GM18502 (cell line): Measurements from ENCODE around the gene SLC10A7.
"Not testable (repeated sequence)": the region's sequence is repeated elsewhere in the genome, so short reads cannot be mapped to it uniquely, and the experiment has no call there.

ENCODE experiments used
- ATAC-seq: cut with Tn5 transposase; IDR thresholded peaks from one replicate; pipeline ENCODE4 v1.9.1; 2021; ENCODE audit warnings: mild to moderate bottlenecking; ENCODE audit not compliant: unreplicated experiment, poor library complexity

The SLC10A7 gene

GRCh38 chr4:146371812-146372211 is 149.9 kb downstream of the SLC10A7 start:
- no peak for ATAC-seq

DNA sequence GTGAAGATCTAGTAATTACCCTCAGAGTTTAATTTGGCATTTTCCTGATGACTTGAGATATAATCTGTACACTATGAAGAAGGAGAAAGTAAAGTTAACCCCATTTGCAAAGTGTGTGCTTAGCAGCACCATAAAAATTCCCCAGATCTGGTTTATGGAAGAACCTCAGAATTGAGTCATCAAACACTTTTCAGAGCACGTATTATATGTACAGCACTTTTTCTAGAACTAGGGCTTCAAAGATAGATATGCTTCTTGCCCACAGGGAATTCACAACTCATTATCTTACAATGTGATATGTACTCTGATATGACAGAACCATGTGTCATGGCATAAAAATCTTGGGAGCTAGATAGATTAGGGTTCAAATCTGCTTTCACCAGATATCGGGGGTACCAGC is 150.9 kb downstream of the SLC10A7 start:
- no peak for ATAC-seq

DNA sequence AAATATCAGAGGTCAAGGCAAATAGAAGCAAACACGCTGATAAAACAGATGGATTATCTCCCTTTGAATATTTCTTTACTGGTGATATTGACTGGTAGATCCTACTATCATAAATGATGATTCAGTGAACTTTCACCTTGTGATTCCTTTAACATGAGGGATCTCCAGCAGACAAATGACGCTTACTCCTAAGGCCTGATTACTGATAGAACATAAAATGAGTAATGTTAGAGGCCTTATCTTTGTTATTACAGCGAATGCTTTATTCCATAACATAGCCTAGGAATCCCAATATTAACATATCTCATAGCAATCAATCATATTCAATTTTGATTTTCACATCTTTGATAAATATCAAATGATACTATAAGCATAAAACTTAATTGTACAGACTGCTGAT is 152.3 kb downstream of the SLC10A7 start:
- ATAC-seq, result no peak

- no peak for ATAC-seq
Observed at GRCh38 chr4:146368209-146368608, 153.5 kb downstream of the SLC10A7 start.

- ATAC-seq, result no peak
Observed at GRCh38 chr4:146367347-146367746, 154.4 kb downstream of the SLC10A7 start.

- ATAC-seq, result no peak
Observed at GRCh38 chr4:146359771-146360170, 162.0 kb downstream of the SLC10A7 start.

DNA sequence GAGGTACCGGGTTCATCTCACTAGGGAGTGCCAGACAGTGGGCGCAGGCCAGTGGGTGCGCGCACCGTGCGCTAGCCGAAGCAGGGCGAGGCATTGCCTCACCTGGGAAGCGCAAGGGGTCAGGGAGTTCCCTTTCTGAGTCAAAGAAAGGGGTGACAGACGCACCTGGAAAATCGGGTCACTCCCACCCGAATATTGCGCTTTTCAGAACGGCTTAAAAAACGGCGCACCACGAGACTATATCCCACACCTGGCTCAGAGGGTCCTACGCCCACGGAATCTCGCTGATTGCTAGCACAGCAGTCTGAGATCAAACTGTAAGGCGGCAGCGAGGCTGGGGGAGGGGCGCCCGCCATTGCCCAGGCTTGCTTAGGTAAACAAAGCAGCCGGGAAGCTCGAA is 171.6 kb downstream of the SLC10A7 start:
- ATAC-seq, result not testable (repeated sequence)

DNA sequence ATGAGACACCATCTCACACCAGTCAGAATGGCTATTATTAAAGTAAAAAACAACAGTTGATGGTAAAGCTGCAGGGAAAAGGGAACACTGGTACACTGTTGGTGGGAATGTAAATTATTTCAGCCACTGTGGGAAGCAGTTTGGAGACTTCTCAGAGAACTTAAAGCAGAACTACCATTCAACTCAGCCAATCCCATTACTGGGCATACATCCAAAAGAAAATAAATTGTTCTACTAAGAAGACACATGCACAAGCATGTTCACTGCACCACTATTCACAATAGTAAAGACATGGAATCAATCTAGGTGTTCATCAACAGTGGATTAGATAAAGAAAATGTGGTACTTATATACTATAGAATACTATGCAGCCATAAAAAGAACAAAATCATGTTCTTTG is 172.4 kb downstream of the SLC10A7 start:
- no peak for ATAC-seq

- no peak for ATAC-seq
Observed at GRCh38 chr4:146347822-146348221, 173.9 kb downstream of the SLC10A7 start.

DNA sequence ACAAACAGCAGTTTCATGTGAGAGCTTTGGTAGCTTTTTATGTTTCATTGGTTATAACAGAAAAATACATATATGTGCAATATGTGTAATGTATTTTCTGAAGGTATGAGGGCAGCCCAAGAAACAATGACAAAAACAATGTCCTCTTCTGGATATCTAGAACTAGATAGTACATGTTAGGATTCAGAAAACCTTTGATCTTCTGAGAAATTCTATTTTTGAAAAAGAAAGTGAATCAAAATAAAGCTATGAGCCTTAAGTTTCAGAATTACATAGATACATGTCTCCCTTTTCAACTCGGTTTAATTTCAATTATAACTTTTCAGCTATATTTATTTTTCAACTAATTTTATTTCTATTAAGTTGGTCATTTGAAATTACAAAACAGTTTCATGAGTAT is 175.5 kb downstream of the SLC10A7 start:
- peak; percentile 36 for ATAC-seq

- ATAC-seq, result no peak
Observed at GRCh38 chr4:146343776-146344175, 178.0 kb downstream of the SLC10A7 start.

- ATAC-seq, result peak; percentile 83
Observed at GRCh38 chr4:146343199-146343598, 178.5 kb downstream of the SLC10A7 start.

- peak; percentile 39 for ATAC-seq
Observed at GRCh38 chr4:146342600-146343192, 179.0 kb downstream of the SLC10A7 start.

DNA sequence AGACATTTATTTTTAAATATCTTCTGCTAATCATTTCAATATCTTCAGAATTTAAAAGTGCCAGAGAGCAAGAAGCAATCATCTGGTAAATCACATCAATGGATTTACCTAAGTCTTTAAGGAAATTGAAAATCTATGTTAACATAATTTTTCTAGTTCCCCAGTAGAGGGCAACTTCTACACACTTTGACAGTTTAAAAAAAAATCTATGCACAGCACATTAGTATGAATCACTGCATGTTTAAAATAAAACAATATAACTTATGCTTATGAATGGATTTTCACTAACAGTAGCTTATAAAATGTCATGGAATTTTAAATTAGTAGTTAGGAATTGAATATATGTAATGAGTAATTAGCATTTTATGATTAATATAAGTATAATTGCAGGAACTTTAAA is 180.9 kb downstream of the SLC10A7 start:
- ATAC-seq, result no peak

GRCh38 chr4:146338512-146338911 is 183.2 kb downstream of the SLC10A7 start:
- ATAC-seq, result no peak

GRCh38 chr4:146336410-146336807 is 185.3 kb downstream of the SLC10A7 start:
- ATAC-seq, result no peak

DNA sequence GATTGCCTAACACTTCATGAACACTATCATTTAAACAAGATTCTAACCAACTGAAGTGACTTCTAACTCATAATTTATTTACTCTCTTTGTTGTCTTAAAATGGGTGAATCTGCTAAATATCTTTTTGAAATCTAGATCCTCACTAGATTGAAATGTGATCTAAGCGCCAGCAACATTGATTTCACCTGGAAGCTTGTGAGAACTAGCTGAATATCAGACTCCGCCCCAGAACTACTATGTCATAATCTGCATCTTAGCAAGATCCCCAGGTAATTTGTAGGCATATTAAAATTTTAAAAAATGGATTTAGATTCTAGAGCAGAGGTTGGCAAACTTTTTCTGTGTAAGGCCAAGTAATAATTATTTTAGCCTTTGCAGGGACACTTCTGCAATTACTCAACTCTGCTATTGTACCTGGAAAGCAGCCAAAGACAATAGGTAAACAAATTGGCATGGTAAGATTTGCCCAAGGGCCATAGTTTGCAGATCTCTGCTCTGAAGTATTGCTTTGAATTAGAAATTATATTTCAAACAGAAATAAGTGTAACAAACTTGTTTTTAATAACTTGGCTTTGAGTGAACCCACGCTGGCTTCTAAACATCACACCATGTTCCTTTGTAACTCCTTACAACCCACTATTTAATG is 185.9 kb downstream of the SLC10A7 start:
- ATAC-seq, result no peak

- ATAC-seq, result no peak
Observed at GRCh38 chr4:146334862-146335449, 186.8 kb downstream of the SLC10A7 start.

DNA sequence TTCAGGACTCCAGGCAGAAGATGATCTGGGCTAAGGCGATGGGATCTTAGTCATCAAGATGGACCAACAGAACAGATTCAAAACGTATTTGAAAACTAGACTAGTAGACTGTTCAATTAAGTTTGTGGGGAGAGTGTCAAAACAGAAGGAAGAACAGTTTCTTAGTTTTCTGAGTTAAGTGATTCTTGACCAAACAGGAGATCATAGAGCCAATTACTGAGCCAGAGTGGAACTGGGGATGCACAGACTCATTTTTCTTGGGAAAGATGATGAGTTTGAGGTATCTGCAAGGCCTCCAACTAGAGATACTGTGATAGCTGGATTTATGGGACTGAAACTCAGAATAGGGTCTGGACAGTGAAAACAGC is 187.9 kb downstream of the SLC10A7 start:
- no peak for ATAC-seq

- peak; percentile 91 for ATAC-seq
Observed at GRCh38 chr4:146333187-146333894, 188.4 kb downstream of the SLC10A7 start.

DNA sequence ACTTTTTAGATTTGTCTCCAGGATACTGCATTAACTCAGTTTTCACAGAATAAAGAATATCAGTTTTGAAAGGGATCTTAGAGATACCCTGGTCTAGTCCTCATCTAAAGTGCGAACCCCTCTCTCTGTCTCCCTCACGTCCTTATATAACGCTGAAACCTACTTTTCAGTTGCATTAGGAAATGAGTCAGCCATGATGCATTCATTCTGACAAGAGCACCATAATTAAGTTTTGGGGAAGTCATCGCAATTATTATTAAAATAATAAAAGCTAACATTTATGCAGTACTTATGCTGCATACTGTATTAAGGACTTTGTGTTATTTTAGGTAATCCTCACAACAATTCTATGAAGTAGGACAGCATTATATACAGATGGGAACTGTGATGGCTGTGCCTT is 191.3 kb downstream of the SLC10A7 start:
- no peak for ATAC-seq
